ENCODE results near the gene TRMT11. TPM values are rescaled to one million over a fixed set of nuclear protein-coding genes. Genes with fewer than 3 reads are reported as not detected.

Gene TRMT11
- total RNA-seq = 19.6 and 28.2 TPM in 2 replicates

DNA sequence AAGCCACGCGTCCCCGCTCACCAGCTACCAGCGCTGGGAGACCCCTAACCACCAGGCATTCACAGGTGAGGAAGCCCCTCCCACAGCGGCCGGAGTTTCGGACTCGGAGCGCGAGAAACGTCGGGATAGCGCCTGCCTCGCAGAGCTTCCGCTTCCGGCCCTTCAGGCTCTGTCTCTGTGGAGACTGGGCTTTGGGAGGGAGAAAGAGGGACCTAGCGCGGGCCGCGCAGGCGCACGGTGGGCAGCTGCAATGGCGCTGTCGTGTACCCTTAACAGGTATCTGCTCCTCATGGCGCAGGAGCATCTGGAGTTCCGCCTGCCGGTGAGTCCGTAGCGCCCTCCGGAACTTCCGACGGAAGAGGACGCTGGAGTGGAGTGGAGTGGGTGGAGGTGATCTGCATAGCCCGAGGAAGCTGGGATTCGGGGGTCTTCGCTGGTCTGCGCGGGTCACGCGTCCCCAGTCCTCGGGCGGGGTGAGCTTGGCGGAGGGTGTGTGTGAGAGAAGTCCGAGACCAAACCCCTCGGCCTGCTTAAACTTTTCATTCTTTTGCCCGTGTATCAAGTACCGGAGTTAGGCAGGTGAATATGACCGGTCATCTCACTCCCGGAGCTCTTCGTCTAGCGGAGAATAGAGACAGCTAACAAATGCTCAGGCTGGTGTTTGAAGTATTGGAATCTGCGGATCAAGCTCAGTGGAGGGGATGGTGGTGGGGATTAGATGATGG lies at the start of gene TRMT11:
TSS of gene TRMT11 (plus strand) at position 240 of the 725 bp plus-strand sequence. CDS start at position 251, 11 bp downstream.

DNA sequence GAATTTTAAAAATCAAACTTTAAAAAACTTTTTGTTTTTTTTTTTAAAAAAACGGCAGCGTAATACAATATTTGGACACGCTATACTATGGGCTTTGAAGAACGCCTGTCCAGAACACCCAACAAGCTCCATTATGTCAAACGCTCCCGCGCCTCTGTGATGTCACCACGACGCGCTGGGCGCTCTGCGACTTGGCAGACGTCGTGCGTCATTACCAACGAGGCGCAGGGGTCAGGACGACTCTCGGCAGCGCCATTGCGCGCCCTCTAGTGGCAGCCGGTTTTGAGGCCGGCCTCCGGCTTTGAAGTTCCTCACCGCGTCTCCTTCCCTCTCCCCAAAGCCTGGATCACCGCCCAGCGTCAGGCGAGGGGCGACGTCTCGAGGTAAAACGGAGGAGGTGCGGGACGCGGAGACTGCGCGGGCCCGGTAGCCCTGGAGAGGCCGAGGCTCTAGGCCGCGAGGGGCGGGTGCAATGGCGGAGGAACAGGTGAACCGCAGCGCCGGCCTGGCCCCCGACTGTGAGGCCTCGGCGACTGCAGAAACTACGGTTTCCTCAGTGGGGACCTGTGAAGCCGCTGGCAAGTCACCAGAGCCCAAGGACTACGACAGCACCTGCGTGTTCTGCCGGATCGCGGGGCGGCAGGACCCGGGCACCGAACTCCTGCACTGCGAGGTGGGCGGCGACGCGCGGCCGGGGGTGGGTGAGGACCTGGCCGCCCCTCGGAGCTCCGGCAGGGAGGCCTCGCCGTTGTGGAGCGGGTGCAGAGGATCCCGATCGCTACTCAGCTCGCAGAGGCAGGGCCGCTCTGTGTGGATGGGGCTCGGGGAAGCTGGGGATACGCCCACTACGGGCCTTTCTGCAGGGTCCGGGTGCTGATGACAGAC lies 29.6 kb upstream of the TRMT11 start, which contains the start of gene HINT3:
TSS of gene HINT3 (plus strand) at position 265 of the 885 bp plus-strand sequence. CDS start at position 473, 208 bp downstream.

Other genes with a start within 250 kb of the TRMT11 start
- gene HEY2, start 236.9 kb upstream of the TRMT11 start, total RNA-seq = 0.28 and 0.77 TPM in 2 replicates
- 47.5 and 57.8 TPM in 2 replicates for gene NCOA7, start 195.6 kb upstream of the TRMT11 start, total RNA-seq
- 18.0 and 36.9 TPM in 2 replicates for gene HINT3, start 29.8 kb upstream of the TRMT11 start, total RNA-seq